NCI-H1436 treated with DMSO at 0.1 percent for 48 hours (cell line): ENCODE measurements around the gene MUC16.
"Not testable (repeated sequence)": the region's sequence is repeated elsewhere in the genome, so short reads cannot be mapped to it uniquely, and the experiment has no call there.

Experiments used
- DNase-seq: peaks from one replicate; lab custom pipeline; 2025; lab: John Stamatoyannopoulos, UW

The MUC16 gene

GRCh38 chr19:9009935-9010651, at the start of gene MUC16:
MUC16 (minus strand) TSS chr19:9010409.
- DNase-seq = no peak

- DNase-seq = no peak
These were observed 48.9 kb upstream of the MUC16 start for GRCh38 chr19:9058905-9059667.

GRCh38 chr19:9057505-9058258, 47.5 kb upstream of the MUC16 start:
- no peak for DNase-seq

- DNase-seq = not testable (repeated sequence)
These were observed 45.9 kb upstream of the MUC16 start for GRCh38 chr19:9056131-9056530.

- DNase-seq = no peak
These were observed 44.6 kb upstream of the MUC16 start for GRCh38 chr19:9054765-9055164.

GRCh38 chr19:9054207-9054606, 44.0 kb upstream of the MUC16 start:
- no peak for DNase-seq

GRCh38 chr19:9053674-9054073, 43.5 kb upstream of the MUC16 start:
- DNase-seq = not testable (repeated sequence)

GRCh38 chr19:9052894-9053293, 42.7 kb upstream of the MUC16 start:
- DNase-seq = no peak

- no peak for DNase-seq
These were observed 36.5 kb upstream of the MUC16 start for GRCh38 chr19:9046694-9047093.

- DNase-seq = no peak
These were observed 34.2 kb upstream of the MUC16 start for GRCh38 chr19:9044449-9044848.

- no peak for DNase-seq
These were observed 33.3 kb upstream of the MUC16 start for GRCh38 chr19:9043524-9043923.

- DNase-seq = no peak
These were observed 30.8 kb upstream of the MUC16 start for GRCh38 chr19:9041023-9041422.

- no peak for DNase-seq
These were observed 29.9 kb upstream of the MUC16 start for GRCh38 chr19:9040131-9040530.

- DNase-seq = no peak
These were observed 29.5 kb upstream of the MUC16 start for GRCh38 chr19:9039728-9040127.

- DNase-seq = no peak
These were observed 27.3 kb upstream of the MUC16 start for GRCh38 chr19:9037400-9038062.

- no peak for DNase-seq
These were observed 22.0 kb upstream of the MUC16 start for GRCh38 chr19:9032136-9032631.

- DNase-seq = no peak
These were observed 8.1 kb upstream of the MUC16 start for GRCh38 chr19:9018163-9018875.

GRCh38 chr19:9014803-9015202, 4.6 kb upstream of the MUC16 start:
- DNase-seq = no peak

- DNase-seq = no peak
These were observed 3.8 kb upstream of the MUC16 start for GRCh38 chr19:9013988-9014387.

- DNase-seq = no peak
These were observed 1.7 kb upstream of the MUC16 start for GRCh38 chr19:9011875-9012274.

- DNase-seq = no peak
These were observed 484 bp upstream of the MUC16 start for GRCh38 chr19:9010693-9011092.
